ENCODE measurements around the gene TRIP6.

TRIP6 gene

DNA sequence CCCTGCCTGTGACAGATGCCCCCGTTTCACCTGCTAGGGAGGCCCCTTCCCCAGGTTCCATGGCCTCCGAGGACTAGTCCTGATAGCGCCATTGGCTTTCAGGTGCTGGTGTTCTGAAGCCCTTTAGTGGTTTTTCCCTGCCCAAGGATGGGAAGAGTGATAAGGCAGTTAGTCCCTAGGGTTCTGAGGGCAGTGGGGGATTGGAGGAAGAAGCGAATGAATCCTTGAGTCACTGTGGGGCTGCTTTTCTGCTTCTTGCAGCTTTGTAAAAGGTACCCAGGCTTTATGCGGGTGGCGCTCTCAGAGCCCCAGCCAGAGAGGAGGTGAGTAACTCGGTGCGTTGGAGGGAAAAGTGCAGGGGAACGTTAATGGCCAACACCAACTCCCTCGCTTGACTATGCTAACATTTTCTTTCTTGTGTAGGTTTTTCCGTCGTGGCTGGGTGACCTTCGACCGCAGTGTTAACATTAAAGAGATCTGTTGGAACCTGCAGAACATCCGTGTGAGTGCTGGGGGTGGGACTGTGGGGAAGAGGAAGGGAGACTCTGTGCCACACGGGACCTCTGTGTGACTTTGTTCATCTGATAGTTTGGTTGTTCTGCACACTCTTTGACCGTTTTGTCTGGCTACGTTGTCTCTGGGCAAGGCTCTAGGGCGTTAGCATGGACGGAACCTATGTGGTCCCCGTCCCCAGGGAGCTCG, 18.4 kb downstream of the TRIP6 start:
- H3K36me3 ChIP-seq (ENCODE audit: insufficient read depth, low read length) = peaks cover 88% of the 10 kb centered on the region
- H3K4me2 ChIP-seq (ENCODE audit: insufficient read depth, low read length) = no peak overlapping the region
- no peak overlapping the region for H3K4me3 ChIP-seq (ENCODE audit: low read depth in 1 of 2, low read length in 2 of 2)
- no peaks in the 10 kb centered on the region for H3K9me3 ChIP-seq (ENCODE audit: insufficient read depth, low read length, severe bottlenecking)
- H4K20me1 ChIP-seq (ENCODE audit: insufficient read depth, low read length) = peaks cover 71% of the 10 kb centered on the region
- ATAC-seq (ENCODE audit: insufficient read depth, low read depth) = no peak
- H2AFZ ChIP-seq (ENCODE audit: low read depth, low read length) = no peak overlapping the region
- TF ChIP-seq, protein P1, sequence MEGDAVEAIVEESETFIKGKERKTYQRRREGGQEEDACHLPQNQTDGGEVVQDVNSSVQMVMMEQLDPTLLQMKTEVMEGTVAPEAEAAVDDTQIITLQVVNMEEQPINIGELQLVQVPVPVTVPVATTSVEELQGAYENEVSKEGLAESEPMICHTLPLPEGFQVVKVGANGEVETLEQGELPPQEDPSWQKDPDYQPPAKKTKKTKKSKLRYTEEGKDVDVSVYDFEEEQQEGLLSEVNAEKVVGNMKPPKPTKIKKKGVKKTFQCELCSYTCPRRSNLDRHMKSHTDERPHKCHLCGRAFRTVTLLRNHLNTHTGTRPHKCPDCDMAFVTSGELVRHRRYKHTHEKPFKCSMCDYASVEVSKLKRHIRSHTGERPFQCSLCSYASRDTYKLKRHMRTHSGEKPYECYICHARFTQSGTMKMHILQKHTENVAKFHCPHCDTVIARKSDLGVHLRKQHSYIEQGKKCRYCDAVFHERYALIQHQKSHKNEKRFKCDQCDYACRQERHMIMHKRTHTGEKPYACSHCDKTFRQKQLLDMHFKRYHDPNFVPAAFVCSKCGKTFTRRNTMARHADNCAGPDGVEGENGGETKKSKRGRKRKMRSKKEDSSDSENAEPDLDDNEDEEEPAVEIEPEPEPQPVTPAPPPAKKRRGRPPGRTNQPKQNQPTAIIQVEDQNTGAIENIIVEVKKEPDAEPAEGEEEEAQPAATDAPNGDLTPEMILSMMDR (IDR thresholded peaks at IDR 0.05; ENCODE audit: borderline replicate concordance, extremely low read depth, low read length, poor library complexity, severe bottlenecking) = no peak
- no peak for TF ChIP-seq EZH2 (IDR thresholded peaks at IDR 0.05; ENCODE audit: borderline replicate concordance, low read depth, low read length, severe bottlenecking)
- no peak overlapping the region for H3K27ac ChIP-seq (ENCODE audit: low read length)
- no peak for DNase-seq
- peaks cover 6% of the 10 kb centered on the region for H3K27me3 ChIP-seq (ENCODE audit: insufficient read depth, low read length, poor library complexity)
- H3K79me2 ChIP-seq (ENCODE audit: insufficient read depth, low read length) = peaks cover 47% of the 10 kb centered on the region
- H3K9ac ChIP-seq (ENCODE audit: low read depth, low read length) = no peak overlapping the region
- H3K4me1 ChIP-seq (ENCODE audit: insufficient read depth, low read length) = peaks cover 45% of the 10 kb centered on the region

DNA sequence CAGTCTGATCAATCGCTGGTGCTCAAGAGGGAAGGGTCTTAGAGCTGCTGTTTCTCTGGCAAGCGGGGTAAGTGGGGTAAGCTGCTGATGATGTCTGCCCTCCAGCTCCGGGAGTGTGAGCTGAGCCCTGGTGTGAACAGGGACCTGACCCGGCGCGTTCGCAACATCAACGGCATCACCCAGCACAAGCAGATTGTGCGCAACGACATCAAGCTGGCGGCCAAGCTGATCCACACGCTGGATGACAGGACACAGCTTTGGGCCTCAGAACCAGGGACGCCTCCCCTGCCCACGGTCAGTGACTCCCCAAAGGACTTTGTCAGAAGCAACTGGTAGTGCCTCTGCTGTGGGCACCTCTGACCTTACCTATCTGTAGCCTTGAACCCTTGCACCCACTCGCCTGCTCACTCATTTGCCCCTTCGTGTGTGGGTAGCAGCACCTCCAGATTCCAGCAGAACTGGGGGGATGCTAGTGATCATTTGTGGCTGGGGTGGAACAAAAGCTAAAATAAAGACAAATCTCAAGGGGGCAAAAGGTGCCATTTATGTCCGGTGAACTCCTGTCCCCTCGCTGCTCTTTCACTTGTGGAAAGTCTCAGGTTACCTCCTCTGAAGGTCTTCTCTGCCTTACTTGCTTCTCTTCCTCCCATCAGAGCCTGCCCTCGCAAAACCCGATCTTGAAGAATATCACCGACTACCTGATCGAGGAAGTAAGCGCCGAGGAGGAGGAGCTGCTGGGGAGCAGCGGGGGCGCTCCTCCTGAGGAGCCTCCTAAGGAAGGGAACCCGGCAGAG, 19.2 kb downstream of the TRIP6 start:
- H4K20me1 ChIP-seq (ENCODE audit: insufficient read depth, low read length) = peaks cover 65% of the 10 kb centered on the region
- H3K36me3 ChIP-seq (ENCODE audit: insufficient read depth, low read length) = peaks cover 81% of the 10 kb centered on the region
- no peak overlapping the region for H3K4me2 ChIP-seq (ENCODE audit: insufficient read depth, low read length)
- ATAC-seq (ENCODE audit: insufficient read depth, low read depth) (no peak), DNase-seq (no peak)
- TF ChIP-seq EZH2 (IDR thresholded peaks at IDR 0.05; ENCODE audit: borderline replicate concordance, low read depth, low read length, severe bottlenecking) = no peak
- TF ChIP-seq, protein P1 (IDR thresholded peaks at IDR 0.05; ENCODE audit: borderline replicate concordance, extremely low read depth, low read length, poor library complexity, severe bottlenecking) = no peak
- H3K79me2 ChIP-seq (ENCODE audit: insufficient read depth, low read length) = peaks cover 39% of the 10 kb centered on the region
- no peaks in the 10 kb centered on the region for H3K9me3 ChIP-seq (ENCODE audit: insufficient read depth, low read length, severe bottlenecking)
- H3K4me1 ChIP-seq (ENCODE audit: insufficient read depth, low read length) = peaks cover 50% of the 10 kb centered on the region
- H3K9ac ChIP-seq (ENCODE audit: low read depth, low read length) = no peak overlapping the region
- H2AFZ ChIP-seq (ENCODE audit: low read depth, low read length) = no peak overlapping the region
- peaks cover 13% of the 10 kb centered on the region for H3K27me3 ChIP-seq (ENCODE audit: insufficient read depth, low read length, poor library complexity)
- no peak overlapping the region for H3K27ac ChIP-seq (ENCODE audit: low read length)
- no peak overlapping the region for H3K4me3 ChIP-seq (ENCODE audit: low read depth in 1 of 2, low read length in 2 of 2)

DNA sequence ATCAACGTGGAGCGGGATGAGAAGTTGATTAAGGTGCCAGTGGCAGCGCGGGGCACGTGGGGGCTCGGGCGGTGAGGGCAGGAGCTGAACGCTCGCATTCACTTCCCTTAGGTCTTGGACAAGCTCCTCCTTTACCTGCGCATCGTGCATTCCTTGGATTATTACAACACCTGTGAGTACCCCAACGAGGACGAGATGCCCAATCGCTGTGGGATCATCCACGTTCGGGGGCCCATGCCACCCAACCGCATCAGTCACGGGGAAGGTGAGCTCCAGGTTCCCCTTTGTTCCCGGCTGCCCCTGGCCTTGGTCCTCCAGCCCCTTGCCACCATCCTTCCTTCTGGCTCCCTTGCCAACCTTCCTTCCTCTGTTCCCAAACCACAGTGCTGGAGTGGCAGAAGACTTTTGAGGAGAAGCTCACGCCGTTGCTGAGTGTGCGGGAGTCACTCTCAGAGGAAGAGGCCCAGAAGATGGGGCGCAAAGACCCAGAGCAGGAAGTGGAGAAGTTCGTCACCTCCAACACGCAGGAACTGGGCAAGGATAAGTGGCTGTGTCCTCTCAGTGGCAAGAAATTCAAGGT, 19.8 kb downstream of the TRIP6 start:
- H3K9me3 ChIP-seq (ENCODE audit: insufficient read depth, low read length, severe bottlenecking) = no peaks in the 10 kb centered on the region
- TF ChIP-seq, protein P1 (IDR thresholded peaks at IDR 0.05; ENCODE audit: borderline replicate concordance, extremely low read depth, low read length, poor library complexity, severe bottlenecking) = no peak
- TF ChIP-seq EZH2 (IDR thresholded peaks at IDR 0.05; ENCODE audit: borderline replicate concordance, low read depth, low read length, severe bottlenecking) = no peak
- ATAC-seq (ENCODE audit: insufficient read depth, low read depth) (no peak), DNase-seq (no peak)
- H3K27ac ChIP-seq (ENCODE audit: low read length) = no peak overlapping the region; the same call in 1 of the 2 replicates
- peaks cover 15% of the 10 kb centered on the region for H3K27me3 ChIP-seq (ENCODE audit: insufficient read depth, low read length, poor library complexity)
- H2AFZ ChIP-seq (ENCODE audit: low read depth, low read length) = no peak overlapping the region
- H3K79me2 ChIP-seq (ENCODE audit: insufficient read depth, low read length) = peaks cover 32% of the 10 kb centered on the region
- peaks cover 74% of the 10 kb centered on the region for H3K36me3 ChIP-seq (ENCODE audit: insufficient read depth, low read length)
- H3K4me3 ChIP-seq (ENCODE audit: low read depth in 1 of 2, low read length in 2 of 2) = no peak overlapping the region
- no peak overlapping the region for H3K4me2 ChIP-seq (ENCODE audit: insufficient read depth, low read length)
- H4K20me1 ChIP-seq (ENCODE audit: insufficient read depth, low read length) = peaks cover 58% of the 10 kb centered on the region
- peaks cover 50% of the 10 kb centered on the region for H3K4me1 ChIP-seq (ENCODE audit: insufficient read depth, low read length)
- no peak overlapping the region for H3K9ac ChIP-seq (ENCODE audit: low read depth, low read length)

Data from DND-41 (cell line).